H7 (cell line): ENCODE measurements around the gene RALGAPA2. TPM values are rescaled to one million over a fixed set of nuclear protein-coding genes. Genes with fewer than 3 reads are reported as not detected.
A peak's percentile ranks its signal among the peaks of the same experiment; 100 is the strongest.

Source experiments
- DNase-seq: peaks from one replicate; pipeline ENCODE4 v3.0.0; 2012
- H3K27me3 ChIP-seq: 2 replicates; pipeline ENCODE4 v1.6.0; 2011; ENCODE audit warnings: mild to moderate bottlenecking, low read length; ENCODE audit not compliant: control insufficient read depth, insufficient read depth
- H3K36me3 ChIP-seq: replicated peaks from 2 replicates; pipeline ENCODE4 v1.5.1; 2011; ENCODE audit warnings: low read length; ENCODE audit not compliant: control insufficient read depth, insufficient read depth
- H3K4me3 ChIP-seq: 2 replicates; pipeline ENCODE4 v1.5.1; 2011; ENCODE audit warnings: low read depth, mild to moderate bottlenecking, control low read depth, low read length, moderate library complexity; ENCODE audit not compliant: insufficient read depth
- total RNA-seq: library from RNA; depleted of rRNA; stranded (reverse); fragments of >200 nt; shearing (Covaris generic); gene quantifications from 2 replicates; pipeline ENCODE4 v1.2.3, GENCODE V29; 2014

RALGAPA2 gene
- total RNA-seq, 1 experiment from 2014 or later, result 6.1 TPM

GRCh38 chr20:20454850-20455627 is 257.4 kb downstream of the RALGAPA2 start:
- H3K27me3 ChIP-seq, result no peaks in the 10 kb centered on the region
- H3K36me3 ChIP-seq, result no peaks in the 10 kb centered on the region
- no peak overlapping the region for H3K4me3 ChIP-seq
- no peak for DNase-seq

- Histone ChIP-seq H3K36me3 (no peaks in the 10 kb centered on the region), H3K4me3 (no peak overlapping the region), H3K27me3 (no peaks in the 10 kb centered on the region)
- no peak for DNase-seq
These were observed 258.1 kb downstream of the RALGAPA2 start for GRCh38 chr20:20454367-20454766.

- Histone ChIP-seq H3K27me3 (no peaks in the 10 kb centered on the region), H3K36me3 (no peaks in the 10 kb centered on the region), H3K4me3 (0 out of 2 replicates have a peak overlapping the region, but pooled peaks have one; percentile 1)
- peak; percentile 66 for DNase-seq
These were observed 260.2 kb downstream of the RALGAPA2 start for GRCh38 chr20:20452254-20452676.

GRCh38 chr20:20450521-20450920 is 261.9 kb downstream of the RALGAPA2 start:
- H3K36me3 ChIP-seq, result no peaks in the 10 kb centered on the region
- no peak overlapping the region for H3K4me3 ChIP-seq
- DNase-seq, result no peak

GRCh38 chr20:20448881-20449280 is 263.6 kb downstream of the RALGAPA2 start:
- no peaks in the 10 kb centered on the region for H3K27me3 ChIP-seq
- no peak for DNase-seq

More at GRCh38 chr20:20450521-20450920, 261.9 kb downstream of the RALGAPA2 start:
- H3K27me3 ChIP-seq, result no peaks in the 10 kb centered on the region

GRCh38 chr20:20447196-20447595 is 265.2 kb downstream of the RALGAPA2 start:
- no peak overlapping the region for H3K4me3 ChIP-seq
- no peaks in the 10 kb centered on the region for H3K27me3 ChIP-seq
- no peak for DNase-seq
- no peaks in the 10 kb centered on the region for H3K36me3 ChIP-seq

More at GRCh38 chr20:20448881-20449280, 263.6 kb downstream of the RALGAPA2 start:
- Histone ChIP-seq H3K36me3 (no peaks in the 10 kb centered on the region), H3K4me3 (no peak overlapping the region)

- Histone ChIP-seq H3K27me3 (no peaks in the 10 kb centered on the region), H3K4me3 (no peak overlapping the region), H3K36me3 (no peaks in the 10 kb centered on the region)
- no peak for DNase-seq
These were observed 265.9 kb downstream of the RALGAPA2 start for GRCh38 chr20:20446425-20447015.

- no peaks in the 10 kb centered on the region for H3K27me3 ChIP-seq
- no peak overlapping the region for H3K4me3 ChIP-seq
- no peak for DNase-seq
- H3K36me3 ChIP-seq, result no peaks in the 10 kb centered on the region; the same call in 1 of the 2 replicates
These were observed 266.4 kb downstream of the RALGAPA2 start for GRCh38 chr20:20446001-20446400.

GRCh38 chr20:20443504-20443903 is 268.9 kb downstream of the RALGAPA2 start:
- no peak for DNase-seq
- Histone ChIP-seq H3K36me3 (no peaks in the 10 kb centered on the region; the same call in none of the 2 replicates), H3K4me3 (no peak overlapping the region), H3K27me3 (no peaks in the 10 kb centered on the region)

- no peak for DNase-seq
These were observed 270.0 kb downstream of the RALGAPA2 start for GRCh38 chr20:20442466-20442865.

GRCh38 chr20:20440886-20441658 is 271.4 kb downstream of the RALGAPA2 start:
- Histone ChIP-seq H3K4me3 (no peak overlapping the region), H3K36me3 (no peaks in the 10 kb centered on the region; the same call in none of the 2 replicates), H3K27me3 (no peaks in the 10 kb centered on the region)
- DNase-seq, result peak; percentile 47

More at GRCh38 chr20:20442466-20442865, 270.0 kb downstream of the RALGAPA2 start:
- Histone ChIP-seq H3K36me3 (no peaks in the 10 kb centered on the region; the same call in none of the 2 replicates), H3K27me3 (no peaks in the 10 kb centered on the region), H3K4me3 (no peak overlapping the region)

- no peak overlapping the region for H3K4me3 ChIP-seq
- no peaks in the 10 kb centered on the region for H3K27me3 ChIP-seq
- no peaks in the 10 kb centered on the region; the same call in none of the 2 replicates for H3K36me3 ChIP-seq
- no peak for DNase-seq
These were observed 272.0 kb downstream of the RALGAPA2 start for GRCh38 chr20:20440481-20440880.

GRCh38 chr20:20439602-20440190 is 272.7 kb downstream of the RALGAPA2 start:
- no peak for DNase-seq
- H3K4me3 ChIP-seq, result no peak overlapping the region
- no peaks in the 10 kb centered on the region for H3K27me3 ChIP-seq
- H3K36me3 ChIP-seq, result no peaks in the 10 kb centered on the region; the same call in none of the 2 replicates

GRCh38 chr20:20437314-20437713 is 275.1 kb downstream of the RALGAPA2 start:
- no peak for DNase-seq
- Histone ChIP-seq H3K36me3 (no peaks in the 10 kb centered on the region; the same call in none of the 2 replicates), H3K4me3 (no peak overlapping the region), H3K27me3 (no peaks in the 10 kb centered on the region)
